Gastrocnemius medialis (tissue), 4 donors: ENCODE data around the gene VGLL3. TPM values are rescaled to one million over a fixed set of nuclear protein-coding genes. Genes with fewer than 3 reads are reported as not detected.

Experiments used
- ATAC-seq, 2 donors: fragments of 150-250 bp; one replicate each; pipeline ENCODE4 v1.9.1; 2016
- DNase-seq, 2 donors: peaks; one replicate each; pipeline ENCODE4 v3.0.0-alpha.2; 2019
- H3K27ac ChIP-seq, 4 donors: fragments of 200-600 bp; sonication (generic); 1 replicate in 1 of 4; 2 replicates in 3 of 4; pipeline ENCODE4 v1.5.1; 2016 to 2018; ENCODE audit warnings: mild to moderate bottlenecking in 2 of 4, moderate library complexity in 1 of 4
- H3K27me3 ChIP-seq, 3 donors: fragments of 200-600 bp; sonication (generic) in 2 of 3; 1 replicate in 1 of 3; 2 replicates in 2 of 3; pipeline versions ENCODE4 v1.5.1 to v1.6.0; 2016 to 2019; ENCODE audit warnings: mild to moderate bottlenecking in 1 of 3, moderate library complexity in 1 of 3
- H3K36me3 ChIP-seq, 2 donors: fragments of 200-600 bp; sonication (generic) in 1 of 2; one replicate each; pipeline ENCODE4 v1.5.1; 2017 to 2018
- H3K4me1 ChIP-seq, 2 donors: fragments of 200-600 bp; sonication (generic) in 1 of 2; one replicate each; pipeline ENCODE4 v1.5.1; 2016 to 2017; ENCODE audit warnings: mild to moderate bottlenecking in 2 of 2
- H3K4me3 ChIP-seq, 4 donors: fragments of 200-600 bp; sonication (generic) in 3 of 4; 1 replicate in 1 of 4; 2 replicates in 3 of 4; pipeline ENCODE4 v1.5.1; 2016 to 2019; ENCODE audit warnings: mild to moderate bottlenecking in 2 of 4
- H3K9me3 ChIP-seq, 3 donors: fragments of 200-600 bp; sonication (generic) in 2 of 3; 1 replicate in 1 of 3; 2 replicates in 2 of 3; pipeline ENCODE4 v1.5.1; 2016 to 2019
- CTCF ChIP-seq, 5 experiments: fragments of 450-650 bp in 3 of 5; fragments of 200-600 bp in 2 of 5; sonication (generic) in 2 of 5; IDR thresholded peaks in 4 of 5; conservative IDR thresholded peaks in 1 of 5; 1 replicate in 4 of 5; 2 replicates in 1 of 5; pipeline ENCODE4 v1.5.1; 2016 to 2019; ENCODE audit warnings: antibody characterized with exemption in 5 of 5, mild to moderate bottlenecking in 3 of 5, moderate library complexity in 3 of 5
- POLR2A ChIP-seq, 2 donors: fragments of 450-650 bp; IDR thresholded peaks; one replicate each; pipeline ENCODE4 v1.6.1; 2017; ENCODE audit warnings: antibody characterized with exemption in 2 of 2, mild to moderate bottlenecking in 2 of 2, moderate library complexity in 2 of 2
- in situ Hi-C, 4 donors: fragments of 200-750 bp; cut with MboI; loops; one replicate each; pipeline versions ENCODE4 v1.15.0 to v1.8.0; 2017; ENCODE audit warnings: low sequenced_read_pairs in 4 of 4
- intact Hi-C: fragments of 100-400 bp; cut with DNase I; formaldehyde crosslinking; loops from one replicate; pipeline ENCODE4 v1.15.1; 2023; ENCODE audit warnings: low total_unique reads
- total RNA-seq, 4 donors: library from RNA; depleted of rRNA; stranded (reverse); fragments of >200 nt; gene quantifications; one replicate each; pipeline versions ENCODE4 v1.1.0 to v1.2.3, GENCODE V29; 2016

VGLL3 gene
- total RNA-seq, 4 donors from 2014 or later = 3.5 to 9.5 (median 5.6) TPM

- Histone ChIP-seq H3K4me3 (no peak overlapping the region), H3K27ac (no peak overlapping the region), H3K27me3 (no peaks in the 10 kb centered on the region), H3K36me3 (no peaks in the 10 kb centered on the region), H3K9me3 (no peaks in the 10 kb centered on the region), H3K4me1 (no peaks in the 10 kb centered on the region)
- in situ Hi-C loops (loop anchor here in 1 of 4 donors (25.0 kb wide), 1 partner anchor 212 kb away; no protein-coding TSS in a partner anchor), intact Hi-C loops (no loop called here)
- ATAC-seq (no peak), DNase-seq (no peak)
- TF ChIP-seq POLR2A (IDR thresholded peaks at IDR 0.05) (no peak), CTCF (IDR thresholded peaks at IDR 0.05 in 4 of 5, conservative IDR thresholded peaks at IDR 0.05 in 1 of 5) (no peak)
Observed at GRCh38 chr3:86949850-86950249, 41.1 kb downstream of the VGLL3 start.

- Histone ChIP-seq H3K36me3 (no peaks in the 10 kb centered on the region), H3K4me1 (no peaks in the 10 kb centered on the region), H3K9me3 (no peaks in the 10 kb centered on the region), H3K27ac (no peak overlapping the region), H3K27me3 (no peaks in the 10 kb centered on the region), H3K4me3 (no peak overlapping the region)
- ATAC-seq (peak in 1 of 2 donors; percentile 23), DNase-seq (no peak)
- in situ Hi-C loops = no loop called here
- intact Hi-C loops = no loop called here
- no peak for TF ChIP-seq CTCF (IDR thresholded peaks at IDR 0.05 in 4 of 5, conservative IDR thresholded peaks at IDR 0.05 in 1 of 5)
- TF ChIP-seq POLR2A (IDR thresholded peaks at IDR 0.05) = no peak
Observed at GRCh38 chr3:86948822-86949221, 42.1 kb downstream of the VGLL3 start.

- Histone ChIP-seq H3K9me3 (no peaks in the 10 kb centered on the region), H3K36me3 (no peaks in the 10 kb centered on the region), H3K4me3 (no peak overlapping the region), H3K27ac (no peak overlapping the region), H3K27me3 (no peaks in the 10 kb centered on the region), H3K4me1 (no peaks in the 10 kb centered on the region)
- ATAC-seq (no peak), DNase-seq (no peak)
- intact Hi-C loops (no loop called here), in situ Hi-C loops (no loop called here)
- no peak for TF ChIP-seq POLR2A (IDR thresholded peaks at IDR 0.05)
- TF ChIP-seq CTCF (IDR thresholded peaks at IDR 0.05 in 4 of 5, conservative IDR thresholded peaks at IDR 0.05 in 1 of 5) = no peak
Observed at GRCh38 chr3:86942206-86942605, 48.7 kb downstream of the VGLL3 start.

- Histone ChIP-seq H3K4me1 (no peaks in the 10 kb centered on the region), H3K4me3 (no peak overlapping the region), H3K9me3 (no peaks in the 10 kb centered on the region), H3K36me3 (no peaks in the 10 kb centered on the region), H3K27me3 (no peaks in the 10 kb centered on the region), H3K27ac (no peak overlapping the region)
- intact Hi-C loops (no loop called here), in situ Hi-C loops (no loop called here)
- no peak for DNase-seq
- ATAC-seq = no peak
- TF ChIP-seq POLR2A (IDR thresholded peaks at IDR 0.05) (no peak), CTCF (IDR thresholded peaks at IDR 0.05 in 4 of 5, conservative IDR thresholded peaks at IDR 0.05 in 1 of 5) (no peak)
Observed at GRCh38 chr3:86938416-86939105, 52.4 kb downstream of the VGLL3 start.
